HepG2 (cell line): ENCODE measurements around the gene WNK2. TPM values are rescaled to one million over a fixed set of nuclear protein-coding genes. Genes with fewer than 3 reads are reported as not detected.

ENCODE experiments used
- ATAC-seq: fragments of 200-7000 bp; cut with Tn5 transposase; 3 replicates; pipeline ENCODE4 v1.9.1; 2020; ENCODE audit warnings: mild to moderate bottlenecking, moderate library complexity
- BruUV-seq: library from RNA; stranded (reverse); fragments of 400-500 nt; replicated peaks from 2 replicates; lab custom pipeline; 2021; lab: Mats Ljungman, UMichigan
- CTCF ChIA-PET: fragments of 300-600 bp; formaldehyde crosslinking; extraction: SDS; loops from one replicate; lab custom pipeline; 2021; ENCODE audit warnings: low total read pairs, inconsistent platforms, low intra/inter-chr PET ratio; lab: Yijun Ruan, JAX
- POLR2A ChIA-PET: fragments of 350-600 bp; sonication (Branson Sonifier 250); formaldehyde crosslinking; loops from one replicate; lab custom pipeline; 2020; ENCODE audit warnings: antibody characterized with exemption, inconsistent platforms; lab: Yijun Ruan, JAX
- DNase-seq: peaks from one replicate; pipeline ENCODE4 v3.0.0-alpha.2; 2015; ENCODE audit warnings: low spot score
- FAIRE-seq: peaks from 3 replicates; lab custom pipeline; 2011; peaks lifted over from hg19 to GRCh38; lab: Jason Lieb, UNC
- H2AFZ ChIP-seq: one replicate; pipeline ENCODE4 v1.6.1; 2011; ENCODE audit warnings: low read length, inconsistent platforms
- H3K27ac ChIP-seq: fragments of 300-600 bp; 3 replicates; pipeline ENCODE4 v1.8.0; 2011; ENCODE audit warnings: mixed run types, mild to moderate bottlenecking, mixed read lengths, low read length, inconsistent platforms; ENCODE audit not compliant: insufficient read depth; ENCODE audit errors: extremely low read length
- H3K27me3 ChIP-seq, 2 experiments: fragments of 200-600 bp in 1 of 2; 2 replicates in 1 of 2; 3 replicates in 1 of 2; pipeline versions ENCODE4 v1.6.0 to v1.8.0; 2011; ENCODE audit warnings: low read length in 2 of 2, mild to moderate bottlenecking in 2 of 2, moderate library complexity in 2 of 2, inconsistent platforms in 1 of 2; ENCODE audit not compliant: insufficient read depth in 2 of 2, control insufficient read depth in 1 of 2
- H3K36me3 ChIP-seq, 2 experiments: fragments of 200-600 bp in 1 of 2; replicated peaks in 1 of 2; 2 replicates in 1 of 2; 3 replicates in 1 of 2; pipeline versions ENCODE4 v1.5.1 to v1.8.0; 2011; ENCODE audit warnings: low read length in 2 of 2, inconsistent platforms in 1 of 2; ENCODE audit not compliant: insufficient read depth in 2 of 2, control insufficient read depth in 1 of 2
- H3K4me1 ChIP-seq: 2 replicates; pipeline ENCODE4 v1.5.1; 2012; ENCODE audit warnings: low read length, inconsistent platforms; ENCODE audit not compliant: insufficient read depth
- H3K4me2 ChIP-seq: 2 replicates; pipeline ENCODE4 v1.6.0; 2011; ENCODE audit warnings: low read depth, low read length, inconsistent platforms
- H3K4me3 ChIP-seq, 3 experiments: fragments of 200-600 bp in 1 of 3; sonication (generic), shearing (Covaris generic) in 1 of 3; replicated peaks in 1 of 3; 2 replicates each; pipeline ENCODE4 v1.5.1; 2011 to 2016; ENCODE audit warnings: low read length in 3 of 3, inconsistent platforms in 2 of 3, low read depth in 2 of 3, mild to moderate bottlenecking in 2 of 3, control low read depth in 1 of 3, mixed read lengths in 1 of 3; ENCODE audit not compliant: insufficient read depth in 1 of 3
- H3K79me2 ChIP-seq: one replicate; pipeline ENCODE4 v1.6.1; 2011; ENCODE audit warnings: low read length, inconsistent platforms; ENCODE audit not compliant: insufficient read depth
- H3K9ac ChIP-seq: 2 replicates; pipeline ENCODE4 v1.6.0; 2011; ENCODE audit warnings: mild to moderate bottlenecking, low read depth, low read length, inconsistent platforms; ENCODE audit not compliant: insufficient read depth
- H3K9me3 ChIP-seq: 2 replicates; pipeline ENCODE4 v1.5.1; 2012; ENCODE audit warnings: mild to moderate bottlenecking, low read length
- H4K20me1 ChIP-seq: 2 replicates; pipeline ENCODE4 v1.6.0; 2011; ENCODE audit warnings: inconsistent platforms, mild to moderate bottlenecking, low read length, moderate library complexity; ENCODE audit not compliant: insufficient read depth
- GATA4 ChIP-seq: sonication (generic); IDR thresholded peaks from 2 replicates; pipeline ENCODE4 v1.6.1; 2016; ENCODE audit warnings: antibody characterized with exemption, low read depth, borderline replicate concordance
- HDAC6 ChIP-seq: fragments of 200-600 bp; sonication (generic); IDR thresholded peaks from 2 replicates; pipeline ENCODE4 v1.7.0; 2017; ENCODE audit warnings: mild to moderate bottlenecking, antibody characterized with exemption, low read length, low read depth
- SRSF4 ChIP-seq: fragments of 200-400 bp; formaldehyde crosslinking; IDR thresholded peaks from one replicate; pipeline ENCODE4 v1.6.1; 2018; ENCODE audit warnings: mild to moderate bottlenecking, low read depth, low read length, moderate library complexity; ENCODE audit not compliant: poor library complexity, severe bottlenecking
- TAF1 ChIP-seq: sonication (generic); formaldehyde crosslinking; IDR thresholded peaks from 2 replicates; pipeline ENCODE4 v1.4.0; 2020; ENCODE audit warnings: missing genetic modification reagents
- ZNF430 ChIP-seq: sonication (generic); formaldehyde crosslinking; IDR thresholded peaks from 2 replicates; pipeline ENCODE4 v1.9.0; 2021; ENCODE audit warnings: mild to moderate bottlenecking, missing genetic modification reagents
- WGBS: methylation state at CpG from one replicate; pipeline ENCODE4 v1.1.6; 2017; ENCODE audit warnings: low lambda C conversion rate; 5-methylcytosine and 5-hydroxymethylcytosine counted together
- in situ Hi-C: cut with HindIII; loops from 2 replicates; pipeline ENCODE4 v1.10.0; 2017; ENCODE audit warnings: low pct_unique_long_range_greater_than_20kb; ENCODE audit not compliant: extremely low pct_ligation_motif_present
- intact Hi-C: fragments of 100-400 bp; cut with micrococcal nuclease; formaldehyde crosslinking; loops from one replicate; pipeline ENCODE4 v1.10.0; 2022; ENCODE audit not compliant: unreplicated experiment
- polyA plus RNA-seq, 8 experiments: library from polyadenylated mRNA; depleted of rRNA in 3 of 8; stranded (reverse) in 7 of 8; unstranded in 1 of 8; fragments of >200 nt; fragmentation: Illumina TruSeq in 4 of 8; extraction: Trizol in 4 of 8; gene quantifications; 2 replicates each; pipeline versions ENCODE4 v1.2.1 to v1.2.3, GENCODE V29; 2011 to 2016; ENCODE audit warnings: low read depth in 4 of 8, missing spikeins in 1 of 8, mixed read lengths in 1 of 8; ENCODE audit not compliant: insufficient read depth in 1 of 8
- total RNA-seq, 5 experiments: library from RNA; depleted of rRNA; stranded (reverse); fragments of >200 nt; fragmentation: Illumina TruSeq; extraction: Trizol; gene quantifications; 2 replicates each; pipeline ENCODE4 v1.2.3, GENCODE V29; 2016; ENCODE audit warnings: low read depth in 1 of 5
- TF ChIP-seq, protein P1 (sequence below): sonication (generic); formaldehyde crosslinking; IDR thresholded peaks from 2 replicates; pipeline ENCODE4 v1.4.0; 2020; ENCODE audit warnings: missing genetic modification reagents

Gene WNK2
- total and polyA plus RNA-seq, 2 of the 13 experiments (the other 11 are each of a cell fraction or from before 2014, with no cell fraction given), result 10.5 to 12.0 TPM

DNA sequence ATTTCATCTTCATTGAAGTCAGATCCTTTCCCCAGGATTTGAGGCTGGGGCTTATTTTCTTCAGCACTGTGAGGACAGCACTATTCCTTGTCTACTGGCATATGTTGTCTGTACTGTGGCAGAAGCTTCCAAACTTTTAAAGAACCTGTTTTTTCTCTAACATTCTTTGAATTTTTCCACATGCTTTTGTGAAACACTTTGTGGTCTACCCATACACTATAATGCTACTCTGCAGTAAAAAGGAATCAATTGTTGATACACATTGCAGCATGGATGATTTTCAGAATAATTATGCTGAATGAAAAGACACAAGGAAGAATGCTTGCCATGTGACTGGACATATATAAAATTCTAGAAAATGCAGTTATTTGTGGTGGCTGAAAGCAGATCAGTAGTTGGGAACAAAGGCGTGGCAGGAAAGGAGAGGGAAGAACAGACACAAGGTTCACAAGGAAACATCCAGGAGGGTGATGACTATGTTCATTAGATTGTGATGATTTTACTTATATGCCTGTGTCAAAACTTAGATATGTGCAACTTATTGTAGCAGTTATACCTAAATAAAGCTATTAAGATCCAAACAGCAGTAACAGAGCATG lies 96.8 kb downstream of the WNK2 start:
- H3K4me2 ChIP-seq, result no peak overlapping the region
- H3K4me1 ChIP-seq, result no peaks in the 10 kb centered on the region
- POLR2A ChIA-PET, result interaction anchor here (2.7 kb wide), 1 partner anchor 18 kb away, joined by 9 read pairs; no protein-coding TSS in a partner anchor
- intact Hi-C loops (no loop called here), in situ Hi-C loops (no loop called here)
- no peak for ATAC-seq
- no TSS peak for BruUV-seq
- H3K27me3 ChIP-seq, result no peaks in the 10 kb centered on the region
- no peak for DNase-seq
- H3K9ac ChIP-seq, result no peak overlapping the region
- H3K4me3 ChIP-seq, result no peak overlapping the region
- CTCF ChIA-PET, result no interaction called here
- H3K36me3 ChIP-seq, result peaks cover 3 to 9% of the 10 kb centered on the region in 2 experiments; a peak in 4 of 5 replicates
- no peaks in the 10 kb centered on the region for H4K20me1 ChIP-seq
- H3K9me3 ChIP-seq, result no peaks in the 10 kb centered on the region
- H3K79me2 ChIP-seq, result no peaks in the 10 kb centered on the region
- no peak overlapping the region for H2AFZ ChIP-seq
- no peak overlapping the region for H3K27ac ChIP-seq
- 32% methylated on average over 1 of the region's 1 CpG for WGBS
- TF ChIP-seq GATA4 (no peak), SRSF4 (no peak), TAF1 (CRISPR knock-in tag) (no peak), HDAC6 (no peak), ZNF430 (no peak)
- TF ChIP-seq, protein P1, sequence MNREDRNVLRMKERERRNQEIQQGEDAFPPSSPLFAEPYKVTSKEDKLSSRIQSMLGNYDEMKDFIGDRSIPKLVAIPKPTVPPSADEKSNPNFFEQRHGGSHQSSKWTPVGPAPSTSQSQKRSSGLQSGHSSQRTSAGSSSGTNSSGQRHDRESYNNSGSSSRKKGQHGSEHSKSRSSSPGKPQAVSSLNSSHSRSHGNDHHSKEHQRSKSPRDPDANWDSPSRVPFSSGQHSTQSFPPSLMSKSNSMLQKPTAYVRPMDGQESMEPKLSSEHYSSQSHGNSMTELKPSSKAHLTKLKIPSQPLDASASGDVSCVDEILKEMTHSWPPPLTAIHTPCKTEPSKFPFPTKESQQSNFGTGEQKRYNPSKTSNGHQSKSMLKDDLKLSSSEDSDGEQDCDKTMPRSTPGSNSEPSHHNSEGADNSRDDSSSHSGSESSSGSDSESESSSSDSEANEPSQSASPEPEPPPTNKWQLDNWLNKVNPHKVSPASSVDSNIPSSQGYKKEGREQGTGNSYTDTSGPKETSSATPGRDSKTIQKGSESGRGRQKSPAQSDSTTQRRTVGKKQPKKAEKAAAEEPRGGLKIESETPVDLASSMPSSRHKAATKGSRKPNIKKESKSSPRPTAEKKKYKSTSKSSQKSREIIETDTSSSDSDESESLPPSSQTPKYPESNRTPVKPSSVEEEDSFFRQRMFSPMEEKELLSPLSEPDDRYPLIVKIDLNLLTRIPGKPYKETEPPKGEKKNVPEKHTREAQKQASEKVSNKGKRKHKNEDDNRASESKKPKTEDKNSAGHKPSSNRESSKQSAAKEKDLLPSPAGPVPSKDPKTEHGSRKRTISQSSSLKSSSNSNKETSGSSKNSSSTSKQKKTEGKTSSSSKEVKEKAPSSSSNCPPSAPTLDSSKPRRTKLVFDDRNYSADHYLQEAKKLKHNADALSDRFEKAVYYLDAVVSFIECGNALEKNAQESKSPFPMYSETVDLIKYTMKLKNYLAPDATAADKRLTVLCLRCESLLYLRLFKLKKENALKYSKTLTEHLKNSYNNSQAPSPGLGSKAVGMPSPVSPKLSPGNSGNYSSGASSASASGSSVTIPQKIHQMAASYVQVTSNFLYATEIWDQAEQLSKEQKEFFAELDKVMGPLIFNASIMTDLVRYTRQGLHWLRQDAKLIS (CRISPR knock-in tag), result no peak
- TF ChIP-seq, all 625 proteins: peak for 0
- no peak for FAIRE-seq
